Hepatocyte (in vitro differentiated cells): Measurements from ENCODE around the gene ALOX12.

Experiments used
- EZH2 ChIP-seq: fragments of 200-600 bp; sonication (generic); IDR thresholded peaks from 2 replicates; pipeline ENCODE4 v1.6.1; 2016; ENCODE audit warnings: antibody characterized with exemption, mild to moderate bottlenecking, borderline replicate concordance
- TF ChIP-seq, protein P1 (sequence below): fragments of 200-600 bp; sonication (generic); IDR thresholded peaks from 2 replicates; pipeline ENCODE4 v1.5.1; 2016; ENCODE audit warnings: antibody characterized with exemption, mild to moderate bottlenecking; ENCODE audit not compliant: poor library complexity

DNA sequence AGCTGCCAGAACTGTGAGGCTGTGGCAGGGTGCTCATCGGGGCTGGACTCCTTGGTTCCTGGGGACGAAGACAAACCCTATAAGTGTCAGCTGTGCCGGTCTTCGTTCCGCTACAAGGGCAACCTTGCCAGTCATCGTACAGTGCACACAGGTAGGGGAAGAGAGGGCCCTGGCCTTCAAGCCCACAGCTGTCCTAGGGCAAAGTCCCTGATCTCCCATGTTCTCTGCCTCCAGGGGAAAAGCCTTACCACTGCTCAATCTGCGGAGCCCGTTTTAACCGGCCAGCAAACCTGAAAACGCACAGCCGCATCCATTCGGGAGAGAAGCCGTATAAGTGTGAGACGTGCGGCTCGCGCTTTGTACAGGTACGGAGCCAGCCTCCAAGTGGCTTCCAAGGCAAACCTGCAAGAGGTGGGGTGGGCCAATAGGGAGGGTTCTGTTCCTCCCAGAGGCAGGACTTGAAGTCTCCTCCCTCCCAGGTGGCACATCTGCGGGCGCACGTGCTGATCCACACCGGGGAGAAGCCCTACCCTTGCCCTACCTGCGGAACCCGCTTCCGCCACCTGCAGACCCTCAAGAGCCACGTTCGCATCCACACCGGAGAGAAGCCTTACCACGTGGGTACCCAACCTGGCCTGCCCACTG is 30.7 kb downstream of the ALOX12 start:
- TF ChIP-seq, protein P1, sequence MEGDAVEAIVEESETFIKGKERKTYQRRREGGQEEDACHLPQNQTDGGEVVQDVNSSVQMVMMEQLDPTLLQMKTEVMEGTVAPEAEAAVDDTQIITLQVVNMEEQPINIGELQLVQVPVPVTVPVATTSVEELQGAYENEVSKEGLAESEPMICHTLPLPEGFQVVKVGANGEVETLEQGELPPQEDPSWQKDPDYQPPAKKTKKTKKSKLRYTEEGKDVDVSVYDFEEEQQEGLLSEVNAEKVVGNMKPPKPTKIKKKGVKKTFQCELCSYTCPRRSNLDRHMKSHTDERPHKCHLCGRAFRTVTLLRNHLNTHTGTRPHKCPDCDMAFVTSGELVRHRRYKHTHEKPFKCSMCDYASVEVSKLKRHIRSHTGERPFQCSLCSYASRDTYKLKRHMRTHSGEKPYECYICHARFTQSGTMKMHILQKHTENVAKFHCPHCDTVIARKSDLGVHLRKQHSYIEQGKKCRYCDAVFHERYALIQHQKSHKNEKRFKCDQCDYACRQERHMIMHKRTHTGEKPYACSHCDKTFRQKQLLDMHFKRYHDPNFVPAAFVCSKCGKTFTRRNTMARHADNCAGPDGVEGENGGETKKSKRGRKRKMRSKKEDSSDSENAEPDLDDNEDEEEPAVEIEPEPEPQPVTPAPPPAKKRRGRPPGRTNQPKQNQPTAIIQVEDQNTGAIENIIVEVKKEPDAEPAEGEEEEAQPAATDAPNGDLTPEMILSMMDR = no peak
- TF ChIP-seq EZH2 = no peak
